Glomerular visceral epithelial cell (primary cell): ENCODE measurements around the gene CMTM8.
"Not testable (repeated sequence)": the region's sequence is repeated elsewhere in the genome, so short reads cannot be mapped to it uniquely, and the experiment has no call there.

Experiments
- DNase-seq: peaks from one replicate; pipeline ENCODE4 v3.0.0-alpha.2; 2016; ENCODE audit errors: extremely low spot score

CMTM8 gene, protein sequence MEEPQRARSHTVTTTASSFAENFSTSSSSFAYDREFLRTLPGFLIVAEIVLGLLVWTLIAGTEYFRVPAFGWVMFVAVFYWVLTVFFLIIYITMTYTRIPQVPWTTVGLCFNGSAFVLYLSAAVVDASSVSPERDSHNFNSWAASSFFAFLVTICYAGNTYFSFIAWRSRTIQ

DNA sequence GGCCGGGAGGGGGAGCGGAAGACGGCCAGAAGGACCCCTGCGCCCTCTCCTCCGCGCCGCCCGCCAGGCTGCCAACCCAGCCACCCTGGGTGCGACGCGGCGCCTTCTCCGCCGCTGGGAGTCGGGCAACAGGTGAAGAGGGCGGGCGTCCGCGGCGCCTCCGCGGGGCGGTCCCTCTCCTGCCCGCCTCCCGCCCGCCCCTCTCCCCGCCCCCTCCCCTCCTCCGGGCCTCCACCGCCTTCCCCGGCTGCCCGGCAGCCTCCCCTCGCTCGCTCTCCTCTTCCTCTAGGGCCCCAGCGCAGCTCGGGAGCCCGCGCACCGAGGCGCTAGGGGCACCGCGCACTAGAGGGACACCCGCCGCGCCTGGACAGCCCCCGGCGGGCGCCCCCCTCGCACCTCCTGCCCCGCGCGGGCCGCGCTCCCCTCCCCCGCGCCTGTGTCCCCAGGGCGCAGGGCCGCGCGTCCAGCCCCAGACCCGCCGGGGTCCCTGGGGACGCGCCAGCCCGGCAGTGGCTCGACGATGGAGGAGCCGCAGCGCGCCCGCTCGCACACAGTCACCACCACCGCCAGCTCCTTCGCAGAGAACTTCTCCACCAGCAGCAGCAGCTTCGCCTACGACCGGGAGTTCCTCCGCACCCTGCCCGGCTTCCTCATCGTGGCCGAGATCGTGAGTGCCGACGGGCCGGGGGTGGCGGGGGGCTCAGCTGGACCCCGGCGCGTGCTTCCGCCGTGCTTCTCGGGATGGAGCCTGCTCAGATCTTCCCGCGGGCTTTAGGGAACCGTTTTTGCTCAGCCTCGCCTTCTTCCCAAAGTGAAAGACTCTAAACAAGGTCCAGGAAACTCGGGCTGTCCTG lies at the start of gene CMTM8:
TSS of gene CMTM8 (plus strand) at position 228 of the 854 bp plus-strand sequence. CDS start at position 521, 293 bp downstream.
- DNase-seq: peak; percentile 70

- DNase-seq: no peak
Observed at GRCh38 chr3:32189693-32190092, 48.8 kb upstream of the CMTM8 start.

GRCh38 chr3:32190556-32190955 lies 47.9 kb upstream of the CMTM8 start:
- not testable (repeated sequence) for DNase-seq

DNA sequence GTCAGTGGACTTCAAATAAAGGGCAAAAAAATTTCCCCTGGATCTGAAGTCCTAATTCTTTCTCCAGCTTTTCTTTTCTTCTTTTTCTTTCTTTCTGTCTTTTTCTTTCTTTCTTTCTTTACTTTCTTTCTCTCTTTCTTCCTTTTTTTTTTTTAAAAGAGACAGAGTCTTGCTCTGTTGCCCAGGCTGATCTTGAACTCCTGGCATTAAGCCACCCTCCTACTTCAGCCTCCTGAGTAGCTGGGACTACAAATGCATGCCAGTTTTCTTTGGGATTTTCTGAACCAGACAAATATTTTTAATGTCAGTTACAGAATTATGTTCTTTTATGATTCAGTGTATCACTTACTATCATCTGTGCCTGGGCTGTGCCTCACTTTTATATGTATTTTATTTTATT lies 45.4 kb upstream of the CMTM8 start:
- no peak for DNase-seq

- no peak for DNase-seq
Observed at GRCh38 chr3:32194653-32195052, 43.8 kb upstream of the CMTM8 start.

DNA sequence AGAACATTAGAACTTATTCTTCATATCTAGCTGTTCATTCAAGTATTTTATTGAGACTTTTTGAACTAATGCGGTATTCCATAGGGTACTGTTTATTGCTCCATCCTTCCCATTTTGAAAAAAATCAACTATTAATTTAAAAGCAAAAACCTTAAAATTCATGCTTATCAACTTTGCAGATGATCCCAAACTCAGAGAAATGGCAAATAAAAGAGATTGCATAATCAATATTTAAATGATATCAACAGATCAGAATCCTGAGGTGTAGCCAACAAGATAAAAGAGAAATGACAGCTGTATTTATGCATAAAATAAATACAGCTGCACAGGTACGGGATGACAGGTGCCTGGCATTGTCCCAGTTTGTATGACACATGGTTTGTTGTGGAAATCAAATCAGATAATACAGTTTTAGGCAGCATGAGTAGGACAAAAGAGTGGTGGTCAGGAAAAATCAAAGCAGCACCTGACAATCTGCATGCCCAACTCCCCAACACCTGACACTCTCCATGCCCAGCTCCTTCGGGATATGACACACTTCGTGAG lies 42.4 kb upstream of the CMTM8 start:
- DNase-seq: no peak

DNA sequence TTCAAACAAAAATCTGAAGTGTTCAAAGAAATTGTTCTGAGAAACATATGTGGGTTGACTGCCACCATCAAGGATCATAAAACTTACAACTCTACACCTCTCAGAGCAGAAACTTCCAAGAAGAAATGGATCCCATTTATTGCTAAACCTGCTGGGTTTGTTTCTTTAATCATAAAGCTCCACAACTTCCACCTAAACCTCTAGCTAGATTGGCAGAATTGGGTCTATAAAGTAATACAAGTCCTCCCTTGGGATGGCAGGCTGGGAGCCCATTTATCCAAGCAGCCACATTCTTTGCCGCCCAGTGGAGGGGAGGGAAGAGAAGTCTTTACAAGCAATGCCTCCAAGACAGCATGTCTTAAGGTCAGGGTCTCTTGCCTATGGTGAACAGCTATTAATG lies 40.5 kb upstream of the CMTM8 start:
- no peak for DNase-seq

- DNase-seq: no peak
Observed at GRCh38 chr3:32198714-32199113, 39.8 kb upstream of the CMTM8 start.

DNA sequence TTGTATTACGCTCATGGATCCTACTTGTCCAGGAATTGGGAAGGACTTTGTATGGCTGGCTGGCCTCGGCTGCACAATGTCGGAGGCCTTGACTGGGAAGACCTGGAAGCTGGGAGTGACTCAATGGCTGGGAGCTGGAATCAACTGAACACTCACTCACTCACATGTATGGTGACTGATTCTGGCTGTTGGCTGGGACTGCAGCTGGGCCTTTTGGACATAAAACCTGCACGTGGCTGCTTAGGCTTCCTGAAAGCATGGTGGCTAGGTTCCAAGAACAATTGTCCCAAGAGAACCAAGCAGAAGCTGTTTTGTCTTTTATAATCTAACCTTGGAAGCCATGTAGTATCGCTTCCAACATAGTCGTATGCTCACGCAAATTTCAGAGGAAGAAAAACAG lies 38.0 kb upstream of the CMTM8 start:
- DNase-seq: no peak

- no peak for DNase-seq
Observed at GRCh38 chr3:32200992-32201758, 37.3 kb upstream of the CMTM8 start.

- DNase-seq: no peak
Observed at GRCh38 chr3:32202496-32202895, 36.0 kb upstream of the CMTM8 start.

- DNase-seq: peak; percentile 9
Observed at GRCh38 chr3:32203854-32204253, 34.6 kb upstream of the CMTM8 start.

DNA sequence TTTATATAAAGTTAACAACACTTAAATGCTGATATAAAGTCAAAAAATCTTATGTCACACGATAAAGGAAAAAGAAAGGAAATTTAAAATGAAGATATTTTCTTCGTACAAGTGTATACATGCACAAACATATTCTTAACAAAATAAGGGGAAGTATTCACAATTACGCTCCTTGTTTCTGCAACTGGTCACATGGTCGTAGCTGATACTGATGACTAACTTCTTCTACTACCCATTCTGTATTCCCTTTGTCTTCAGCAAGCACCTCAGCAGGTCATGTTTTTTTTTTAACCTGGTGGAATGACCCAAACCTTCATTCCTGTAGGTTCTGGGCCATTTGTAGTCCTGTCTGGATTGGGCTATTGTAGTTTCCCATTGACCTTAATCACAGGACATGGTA lies 30.0 kb upstream of the CMTM8 start:
- no peak for DNase-seq

GRCh38 chr3:32215185-32215584 lies 23.3 kb upstream of the CMTM8 start:
- DNase-seq: no peak

DNA sequence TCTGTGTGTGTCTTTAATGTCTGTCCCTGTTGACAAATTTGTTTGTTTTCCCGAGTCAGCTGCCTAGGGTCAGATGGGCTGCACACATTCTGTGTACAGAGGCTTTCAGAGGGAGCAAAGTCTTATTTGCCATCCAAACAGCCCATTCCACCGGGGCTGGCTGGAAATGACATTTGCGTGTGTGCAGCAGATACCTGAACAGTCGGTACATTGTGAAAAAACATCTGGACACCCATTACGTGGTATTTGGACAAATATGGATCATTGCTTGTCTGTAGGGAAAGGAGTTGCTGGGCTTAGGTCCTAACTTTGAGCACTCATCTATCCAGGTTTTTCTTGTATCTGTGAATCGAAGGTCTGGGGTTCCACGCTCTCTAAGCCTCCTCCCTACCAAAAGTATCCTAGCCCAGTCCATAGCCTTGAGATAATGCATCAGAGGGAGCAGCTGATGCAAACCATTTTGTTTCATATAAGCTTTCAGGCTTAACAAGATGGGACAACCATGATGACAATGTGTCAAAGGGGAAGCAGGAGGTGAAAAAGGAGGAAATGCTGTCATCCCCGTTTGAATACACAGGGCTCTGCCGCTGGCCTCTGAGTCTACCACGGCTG lies 22.2 kb upstream of the CMTM8 start:
- DNase-seq: no peak

DNA sequence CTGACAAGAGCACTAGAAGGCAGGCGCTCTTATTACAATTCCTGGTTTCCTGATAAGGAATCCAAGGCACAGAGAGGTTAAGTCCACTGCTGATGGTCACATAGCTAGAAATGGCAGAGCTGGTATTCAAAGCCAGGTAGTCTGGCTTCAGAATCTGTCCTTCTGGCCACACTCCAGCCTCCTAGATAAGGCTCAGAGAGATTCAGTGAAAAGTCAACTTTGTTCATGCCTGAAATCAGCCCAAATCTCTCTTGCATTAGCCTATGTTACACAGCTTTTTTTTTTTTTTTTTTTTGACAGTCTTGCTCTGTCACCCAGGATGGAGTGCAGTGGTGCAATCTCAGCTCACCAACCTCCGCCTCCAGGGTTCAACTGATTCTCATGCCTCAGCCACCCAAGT lies 21.1 kb upstream of the CMTM8 start:
- DNase-seq: no peak

- DNase-seq: no peak
Observed at GRCh38 chr3:32219537-32219936, 18.9 kb upstream of the CMTM8 start.

DNA sequence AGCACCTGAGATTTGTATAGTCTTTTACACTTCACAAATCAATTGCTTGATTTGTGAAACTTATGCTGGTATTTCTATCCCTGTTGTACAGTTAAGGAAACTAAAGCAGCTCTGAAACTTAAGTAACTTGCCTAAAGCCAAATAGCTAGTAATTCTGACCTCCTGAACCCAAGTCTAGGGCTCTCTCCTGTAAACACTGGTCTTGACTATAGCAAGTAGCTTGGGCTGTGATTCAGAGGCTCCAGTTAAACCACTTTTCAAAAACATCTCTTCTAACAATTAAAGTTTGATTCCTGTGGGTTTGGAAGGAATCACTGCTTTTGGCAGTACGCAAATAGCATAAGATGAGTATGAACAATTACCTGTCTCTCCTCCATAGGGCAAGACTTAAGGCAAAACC lies 18.5 kb upstream of the CMTM8 start:
- no peak for DNase-seq

DNA sequence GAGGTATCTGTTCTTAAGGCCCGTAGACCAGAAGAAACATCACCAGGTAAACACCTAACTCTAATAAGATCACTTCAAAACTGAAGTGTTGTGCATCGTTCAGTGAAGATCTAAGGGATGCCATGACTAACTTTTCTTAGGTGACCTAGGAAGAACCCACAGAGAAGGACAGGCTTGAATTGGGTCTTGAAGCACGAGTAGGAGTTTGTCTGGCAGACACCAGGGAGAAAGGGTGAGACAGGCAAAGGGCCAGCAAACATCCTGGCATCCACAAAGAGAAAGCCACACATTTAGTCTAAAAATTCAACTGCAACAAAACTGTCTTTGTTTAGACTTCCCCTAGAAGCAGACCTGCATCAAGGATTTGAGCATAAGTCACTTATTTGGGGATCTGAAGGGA lies 15.5 kb upstream of the CMTM8 start:
- no peak for DNase-seq

DNA sequence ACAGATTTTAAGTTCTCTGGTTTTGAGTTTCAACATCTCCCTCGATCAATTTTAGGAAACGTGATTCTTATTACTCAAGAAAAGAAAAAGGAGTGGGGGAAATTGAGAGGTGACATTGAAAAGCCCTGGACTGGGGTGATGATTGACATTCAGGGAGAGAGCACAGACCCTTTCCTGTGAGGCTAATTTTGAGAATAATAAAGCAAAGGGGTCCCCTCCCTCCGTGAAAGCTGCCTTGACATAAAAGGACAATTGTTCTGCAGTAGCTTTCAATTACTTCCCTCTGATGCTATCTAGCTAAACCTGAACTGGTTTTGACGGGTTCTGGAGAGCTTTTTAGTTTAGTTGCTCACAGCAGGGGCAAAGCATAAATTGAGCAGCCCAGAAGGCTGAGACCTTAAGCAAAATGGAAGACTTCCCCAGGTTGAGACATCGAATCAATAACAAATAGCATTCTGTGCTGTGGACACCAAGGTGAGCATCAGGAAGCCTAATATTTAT lies 14.4 kb upstream of the CMTM8 start:
- no peak for DNase-seq

- DNase-seq: peak; percentile 30
Observed at GRCh38 chr3:32226875-32227500, 11.5 kb upstream of the CMTM8 start.
